ENCODE data around the gene GREB1L. TPM values are rescaled to one million over a fixed set of nuclear protein-coding genes. Genes with fewer than 3 reads are reported as not detected.
A peak's percentile ranks its signal among the peaks of the same experiment; 100 is the strongest.

Gene GREB1L
- total RNA-seq, 1 donor from 2014 or later = 12.3 TPM

DNA sequence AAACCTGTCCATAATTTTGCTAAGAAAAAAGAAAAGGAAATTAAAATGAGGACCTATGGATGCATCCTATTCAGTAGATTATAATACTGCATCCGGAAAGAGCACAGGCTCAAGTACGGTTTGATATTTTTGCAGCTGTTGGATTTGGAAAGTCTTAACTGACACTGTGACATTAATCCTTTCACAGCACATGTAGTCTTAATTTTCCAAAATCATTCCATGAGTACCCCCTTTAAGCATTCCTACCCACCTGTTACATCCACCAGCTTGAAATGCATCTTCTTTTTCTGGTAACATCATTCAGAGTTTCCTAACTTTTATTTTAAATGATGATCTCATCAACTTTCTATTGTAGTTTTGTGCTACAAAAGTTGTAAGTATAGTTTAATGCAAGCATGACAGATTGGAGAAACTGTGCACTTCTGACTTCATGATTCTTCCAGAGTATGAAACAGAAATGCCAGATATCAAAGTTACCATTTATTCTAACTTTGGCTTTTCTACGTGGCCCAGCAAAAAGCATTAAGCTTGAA lies 244.9 kb downstream of the GREB1L start:
- TF ChIP-seq, protein P1, sequence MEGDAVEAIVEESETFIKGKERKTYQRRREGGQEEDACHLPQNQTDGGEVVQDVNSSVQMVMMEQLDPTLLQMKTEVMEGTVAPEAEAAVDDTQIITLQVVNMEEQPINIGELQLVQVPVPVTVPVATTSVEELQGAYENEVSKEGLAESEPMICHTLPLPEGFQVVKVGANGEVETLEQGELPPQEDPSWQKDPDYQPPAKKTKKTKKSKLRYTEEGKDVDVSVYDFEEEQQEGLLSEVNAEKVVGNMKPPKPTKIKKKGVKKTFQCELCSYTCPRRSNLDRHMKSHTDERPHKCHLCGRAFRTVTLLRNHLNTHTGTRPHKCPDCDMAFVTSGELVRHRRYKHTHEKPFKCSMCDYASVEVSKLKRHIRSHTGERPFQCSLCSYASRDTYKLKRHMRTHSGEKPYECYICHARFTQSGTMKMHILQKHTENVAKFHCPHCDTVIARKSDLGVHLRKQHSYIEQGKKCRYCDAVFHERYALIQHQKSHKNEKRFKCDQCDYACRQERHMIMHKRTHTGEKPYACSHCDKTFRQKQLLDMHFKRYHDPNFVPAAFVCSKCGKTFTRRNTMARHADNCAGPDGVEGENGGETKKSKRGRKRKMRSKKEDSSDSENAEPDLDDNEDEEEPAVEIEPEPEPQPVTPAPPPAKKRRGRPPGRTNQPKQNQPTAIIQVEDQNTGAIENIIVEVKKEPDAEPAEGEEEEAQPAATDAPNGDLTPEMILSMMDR (IDR thresholded peaks at IDR 0.05; ENCODE audit: borderline replicate concordance) = no peak
- Histone ChIP-seq H3K27ac (replicated peaks) (no peak overlapping the region), H3K27me3 (ENCODE audit: low read depth) (no peaks in the 10 kb centered on the region), H3K36me3 (no peaks in the 10 kb centered on the region), H3K4me1 (peaks cover 4% of the 10 kb centered on the region), H3K4me3 (no peak overlapping the region), H3K9me3 (replicated peaks) (no peaks in the 10 kb centered on the region)
- intact Hi-C loops (cut with micrococcal nuclease) = no loop called here
- DNase-seq = no peak

DNA sequence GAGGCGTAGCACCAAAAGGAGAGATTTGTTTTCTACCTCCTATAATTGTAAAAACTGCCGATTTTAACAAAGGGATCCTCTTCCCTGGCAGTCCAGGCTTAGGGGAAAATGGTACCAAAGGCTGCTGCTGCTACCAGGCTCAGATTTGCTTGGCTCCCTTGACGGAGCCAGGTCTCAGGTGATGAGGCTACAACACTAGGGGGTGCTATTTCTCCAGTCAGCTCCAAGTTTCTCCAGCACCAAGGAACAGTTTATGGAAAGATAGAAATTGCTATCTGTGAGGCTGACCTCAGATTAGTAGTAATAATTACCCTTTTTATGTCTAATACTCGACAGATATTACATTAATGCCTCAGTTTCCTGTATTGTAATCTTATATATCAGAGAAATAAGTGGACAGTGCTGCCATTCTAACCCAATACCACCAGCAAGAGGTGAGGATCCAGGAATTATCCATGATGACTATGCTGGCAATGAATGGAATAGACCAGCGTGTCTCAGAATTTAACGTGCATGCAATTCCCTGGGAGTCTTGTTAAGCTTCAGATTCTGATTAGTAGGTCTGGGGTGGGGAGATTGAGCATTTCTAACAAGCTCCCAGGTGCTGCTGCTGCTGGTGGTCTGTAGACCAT lies 247.2 kb downstream of the GREB1L start:
- H3K4me3 ChIP-seq = no peak overlapping the region
- H3K27me3 ChIP-seq (ENCODE audit: low read depth) = no peaks in the 10 kb centered on the region
- no peaks in the 10 kb centered on the region for H3K36me3 ChIP-seq
- no peaks in the 10 kb centered on the region for H3K9me3 ChIP-seq (replicated peaks)
- intact Hi-C loops (cut with micrococcal nuclease) = no loop called here
- DNase-seq = no peak
- TF ChIP-seq, protein P1 (IDR thresholded peaks at IDR 0.05; ENCODE audit: borderline replicate concordance) = peak; percentile 78
- peaks cover 4% of the 10 kb centered on the region for H3K4me1 ChIP-seq
- H3K27ac ChIP-seq (replicated peaks) = no peak overlapping the region

DNA sequence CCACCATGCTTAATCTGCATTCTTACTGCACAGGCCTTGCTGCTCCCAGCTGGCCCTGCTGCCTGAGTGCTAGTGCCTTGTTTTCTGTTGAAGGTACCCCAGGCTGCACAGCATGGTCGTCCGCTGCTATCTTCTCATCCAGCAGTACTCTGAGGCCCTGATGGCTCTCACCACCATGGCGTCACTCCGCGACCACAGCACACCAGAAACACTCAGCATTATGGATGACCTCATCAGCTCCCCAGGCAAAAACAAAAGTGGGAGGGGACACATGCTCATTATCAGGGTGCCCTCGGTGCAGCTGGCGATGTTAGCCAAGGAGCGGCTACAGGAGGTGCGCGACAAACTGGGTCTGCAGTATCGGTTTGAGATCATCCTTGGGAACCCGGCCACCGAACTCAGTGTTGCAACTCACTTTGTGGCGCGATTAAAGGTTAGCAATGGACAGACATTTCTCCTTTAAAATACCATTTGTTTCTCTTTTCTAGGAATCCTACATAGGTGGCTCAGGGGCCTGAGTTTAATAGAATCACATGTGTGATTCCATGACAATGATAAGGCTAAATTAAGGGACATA lies 248.0 kb downstream of the GREB1L start:
- H3K9me3 ChIP-seq (replicated peaks) = no peaks in the 10 kb centered on the region
- no peaks in the 10 kb centered on the region for H3K36me3 ChIP-seq
- no peak for DNase-seq
- H3K4me3 ChIP-seq = no peak overlapping the region
- TF ChIP-seq, protein P1 (IDR thresholded peaks at IDR 0.05; ENCODE audit: borderline replicate concordance) = no peak
- intact Hi-C loops (cut with micrococcal nuclease) = no loop called here
- no peak overlapping the region for H3K27ac ChIP-seq (replicated peaks)
- H3K27me3 ChIP-seq (ENCODE audit: low read depth) = no peaks in the 10 kb centered on the region
- no peaks in the 10 kb centered on the region for H3K4me1 ChIP-seq

GRCh38 chr18:21490748-21491147 lies 248.7 kb downstream of the GREB1L start:
- Histone ChIP-seq H3K9me3 (replicated peaks) (no peaks in the 10 kb centered on the region), H3K27ac (replicated peaks) (no peak overlapping the region), H3K36me3 (no peaks in the 10 kb centered on the region), H3K27me3 (ENCODE audit: low read depth) (no peaks in the 10 kb centered on the region), H3K4me1 (no peaks in the 10 kb centered on the region), H3K4me3 (no peak overlapping the region)
- no peak for DNase-seq
- intact Hi-C loops (cut with micrococcal nuclease) = no loop called here
- TF ChIP-seq, protein P1 (IDR thresholded peaks at IDR 0.05; ENCODE audit: borderline replicate concordance) = no peak

GRCh38 chr18:21496277-21496835 lies 254.3 kb downstream of the GREB1L start:
- TF ChIP-seq, protein P1 (IDR thresholded peaks at IDR 0.05; ENCODE audit: borderline replicate concordance) = no peak
- H3K27me3 ChIP-seq (ENCODE audit: low read depth) = no peaks in the 10 kb centered on the region
- no peaks in the 10 kb centered on the region for H3K9me3 ChIP-seq (replicated peaks)
- H3K27ac ChIP-seq (replicated peaks) = no peak overlapping the region
- H3K36me3 ChIP-seq = peaks cover 3% of the 10 kb centered on the region
- H3K4me3 ChIP-seq = no peak overlapping the region
- H3K4me1 ChIP-seq = no peaks in the 10 kb centered on the region
- no peak for DNase-seq
- intact Hi-C loops (cut with micrococcal nuclease) = no loop called here

Measured in left ventricle myocardium inferior (tissue), 1 donor.